Activated naive CD4-positive, alpha-beta T cell treated with anti-CD3 and anti-CD28 coated beads, Interleukin-2, amount 50 U/mL, for 72 hours (primary cell): ENCODE measurements around the gene CAMK1G. TPM values are rescaled to one million over a fixed set of nuclear protein-coding genes. Genes with fewer than 3 reads are reported as not detected.

ENCODE experiments used
- ATAC-seq, 2 donors: fragments of 150-1000 bp; cut with Tn5 transposase; 2 replicates each; pipeline ENCODE4 v1.10.0; 2021; ENCODE audit warnings: mild to moderate bottlenecking in 2 of 2, moderate library complexity in 2 of 2
- DNase-seq, 2 donors: peaks; one replicate each; pipeline ENCODE4 v3.0.0; 2021 to 2022; ENCODE audit warnings: low spot score in 2 of 2
- H3K27ac Mint-ChIP-seq, 2 donors: one replicate each; pipeline ENCODE4 v1.8.0; 2022; ENCODE audit warnings: mild to moderate bottlenecking in 2 of 2, mixed read lengths in 2 of 2
- H3K36me3 Mint-ChIP-seq, 2 donors: one replicate each; pipeline ENCODE4 v1.8.0; 2022; ENCODE audit warnings: mixed read lengths in 2 of 2
- H3K9me3 Mint-ChIP-seq, 2 donors: one replicate each; pipeline ENCODE4 v1.8.0; 2022; ENCODE audit warnings: mixed read lengths in 2 of 2
- total RNA-seq, 2 donors: library from RNA; stranded (reverse); gene quantifications; one replicate each; pipeline ENCODE4 v1.2.3, GENCODE V29; 2022

The CAMK1G gene
- total RNA-seq, result not detected

- ATAC-seq, result no peak
- Mint-ChIP-seq H3K36me3 (no peaks in the 10 kb centered on the region), H3K27ac (no peak within 1 kb of the TSS), H3K9me3 (no peaks in the 10 kb centered on the region)
- no peak for DNase-seq
Measured at GRCh38 chr1:209583408-209583807, at the start of gene CAMK1G. Gene CAMK1G, plus strand, starts transcription at chr1:209583714. Its CDS starts 11,270 bp downstream, at chr1:209594984.

- ATAC-seq, result peak in 1 of 2 donors; percentile 46
- Mint-ChIP-seq H3K36me3 (no peaks in the 10 kb centered on the region), H3K27ac (no peak overlapping the region), H3K9me3 (no peaks in the 10 kb centered on the region)
- no peak for DNase-seq
Measured at GRCh38 chr1:209534496-209535250, 48.8 kb upstream of the CAMK1G start.

- H3K36me3 Mint-ChIP-seq, result no peaks in the 10 kb centered on the region
- H3K9me3 Mint-ChIP-seq, result no peaks in the 10 kb centered on the region
- ATAC-seq, result no peak
- no peak overlapping the region for H3K27ac Mint-ChIP-seq
- no peak for DNase-seq
Measured at GRCh38 chr1:209536843-209537242, 46.7 kb upstream of the CAMK1G start.

GRCh38 chr1:209537336-209538114 lies 46.0 kb upstream of the CAMK1G start:
- H3K36me3 Mint-ChIP-seq, result no peaks in the 10 kb centered on the region
- DNase-seq (no peak), ATAC-seq (no peak)
- no peak overlapping the region for H3K27ac Mint-ChIP-seq
- H3K9me3 Mint-ChIP-seq, result no peaks in the 10 kb centered on the region

- H3K9me3 Mint-ChIP-seq, result no peaks in the 10 kb centered on the region
- no peaks in the 10 kb centered on the region for H3K36me3 Mint-ChIP-seq
- ATAC-seq (no peak), DNase-seq (no peak)
- no peak overlapping the region for H3K27ac Mint-ChIP-seq
Measured at GRCh38 chr1:209539576-209539975, 43.9 kb upstream of the CAMK1G start.

- no peaks in the 10 kb centered on the region for H3K9me3 Mint-ChIP-seq
- ATAC-seq (peak; percentile 79 to 81), DNase-seq (no peak)
- H3K27ac Mint-ChIP-seq, result no peak overlapping the region
- H3K36me3 Mint-ChIP-seq, result no peaks in the 10 kb centered on the region
Measured at GRCh38 chr1:209542585-209542984, 40.9 kb upstream of the CAMK1G start.

- no peaks in the 10 kb centered on the region for H3K36me3 Mint-ChIP-seq
- DNase-seq (no peak), ATAC-seq (no peak)
- H3K27ac Mint-ChIP-seq, result no peak overlapping the region
- H3K9me3 Mint-ChIP-seq, result no peaks in the 10 kb centered on the region
Measured at GRCh38 chr1:209544098-209544497, 39.4 kb upstream of the CAMK1G start.

GRCh38 chr1:209545423-209545822 lies 38.1 kb upstream of the CAMK1G start:
- Mint-ChIP-seq H3K9me3 (no peaks in the 10 kb centered on the region), H3K36me3 (no peaks in the 10 kb centered on the region), H3K27ac (no peak overlapping the region)
- DNase-seq, result no peak
- ATAC-seq, result no peak

- Mint-ChIP-seq H3K27ac (no peak overlapping the region), H3K36me3 (no peaks in the 10 kb centered on the region), H3K9me3 (no peaks in the 10 kb centered on the region)
- DNase-seq (no peak), ATAC-seq (no peak)
Measured at GRCh38 chr1:209546390-209547085, 37.0 kb upstream of the CAMK1G start.

- no peaks in the 10 kb centered on the region for H3K9me3 Mint-ChIP-seq
- H3K27ac Mint-ChIP-seq, result no peak overlapping the region
- DNase-seq (no peak), ATAC-seq (no peak)
- H3K36me3 Mint-ChIP-seq, result no peaks in the 10 kb centered on the region
Measured at GRCh38 chr1:209547626-209548025, 35.9 kb upstream of the CAMK1G start.

GRCh38 chr1:209549443-209550205 lies 33.9 kb upstream of the CAMK1G start:
- Mint-ChIP-seq H3K9me3 (no peaks in the 10 kb centered on the region), H3K27ac (no peak overlapping the region), H3K36me3 (no peaks in the 10 kb centered on the region)
- DNase-seq, result no peak
- ATAC-seq, result no peak

- ATAC-seq, result no peak
- no peaks in the 10 kb centered on the region for H3K36me3 Mint-ChIP-seq
- no peaks in the 10 kb centered on the region for H3K9me3 Mint-ChIP-seq
- H3K27ac Mint-ChIP-seq, result no peak overlapping the region
- DNase-seq, result no peak
Measured at GRCh38 chr1:209550519-209550918, 33.0 kb upstream of the CAMK1G start.

- H3K9me3 Mint-ChIP-seq, result no peaks in the 10 kb centered on the region
- ATAC-seq (peak in 1 of 2 donors; percentile 70), DNase-seq (no peak)
- no peaks in the 10 kb centered on the region for H3K36me3 Mint-ChIP-seq
- H3K27ac Mint-ChIP-seq, result no peak overlapping the region
Measured at GRCh38 chr1:209552406-209553264, 30.9 kb upstream of the CAMK1G start.

- Mint-ChIP-seq H3K27ac (no peak overlapping the region), H3K36me3 (no peaks in the 10 kb centered on the region), H3K9me3 (no peaks in the 10 kb centered on the region)
- ATAC-seq, result no peak
- no peak for DNase-seq
Measured at GRCh38 chr1:209554761-209555611, 28.5 kb upstream of the CAMK1G start.

GRCh38 chr1:209556162-209556690 lies 27.3 kb upstream of the CAMK1G start:
- DNase-seq (no peak), ATAC-seq (no peak)
- Mint-ChIP-seq H3K9me3 (no peaks in the 10 kb centered on the region), H3K27ac (no peak overlapping the region), H3K36me3 (no peaks in the 10 kb centered on the region)
